Astrocyte of the cerebellum (primary cell): ENCODE measurements around the gene KDM4E.
"Not testable (repeated sequence)": the region's sequence is repeated elsewhere in the genome, so short reads cannot be mapped to it uniquely, and the experiment has no call there.

Experiments
- DNase-seq: peaks from one replicate; pipeline ENCODE4 v3.0.0-alpha.2; 2011; ENCODE audit warnings: low read depth
- H3K4me3 ChIP-seq: 2 replicates; pipeline ENCODE4 v1.5.1; 2011; ENCODE audit warnings: mild to moderate bottlenecking, low read depth, low read length, moderate library complexity
- in situ Hi-C: cut with HindIII; loops from 2 replicates; pipeline ENCODE4 v1.10.0; 2017; ENCODE audit warnings: low sequenced_read_pairs
- TF ChIP-seq, protein P1 (sequence below): IDR thresholded peaks from 2 replicates; pipeline ENCODE4 v1.5.1; 2012; ENCODE audit warnings: low read length, low read depth, moderate library complexity, mild to moderate bottlenecking; ENCODE audit errors: missing control alignments

The KDM4E gene

DNA sequence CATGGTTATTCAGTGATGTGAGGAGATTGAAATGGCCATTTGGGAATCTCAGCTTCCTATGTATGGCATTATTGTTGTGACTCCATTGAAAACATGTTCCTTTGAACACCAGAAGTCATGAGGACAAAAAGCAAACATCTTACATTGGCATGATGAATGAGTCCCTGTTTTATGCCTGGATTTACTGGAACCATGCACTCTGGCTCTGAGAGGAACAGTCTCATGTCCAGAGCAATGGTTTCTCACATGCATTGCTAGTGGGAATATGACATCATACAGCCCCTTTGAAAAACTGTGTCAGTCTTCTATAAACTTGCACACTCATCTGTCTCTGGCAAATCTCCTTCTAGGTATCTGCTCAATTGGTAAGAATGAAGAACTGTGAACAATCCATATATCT, 20.8 kb downstream of the KDM4E start:
- in situ Hi-C loops = no loop called here
- no peak for DNase-seq
- TF ChIP-seq, protein P1, sequence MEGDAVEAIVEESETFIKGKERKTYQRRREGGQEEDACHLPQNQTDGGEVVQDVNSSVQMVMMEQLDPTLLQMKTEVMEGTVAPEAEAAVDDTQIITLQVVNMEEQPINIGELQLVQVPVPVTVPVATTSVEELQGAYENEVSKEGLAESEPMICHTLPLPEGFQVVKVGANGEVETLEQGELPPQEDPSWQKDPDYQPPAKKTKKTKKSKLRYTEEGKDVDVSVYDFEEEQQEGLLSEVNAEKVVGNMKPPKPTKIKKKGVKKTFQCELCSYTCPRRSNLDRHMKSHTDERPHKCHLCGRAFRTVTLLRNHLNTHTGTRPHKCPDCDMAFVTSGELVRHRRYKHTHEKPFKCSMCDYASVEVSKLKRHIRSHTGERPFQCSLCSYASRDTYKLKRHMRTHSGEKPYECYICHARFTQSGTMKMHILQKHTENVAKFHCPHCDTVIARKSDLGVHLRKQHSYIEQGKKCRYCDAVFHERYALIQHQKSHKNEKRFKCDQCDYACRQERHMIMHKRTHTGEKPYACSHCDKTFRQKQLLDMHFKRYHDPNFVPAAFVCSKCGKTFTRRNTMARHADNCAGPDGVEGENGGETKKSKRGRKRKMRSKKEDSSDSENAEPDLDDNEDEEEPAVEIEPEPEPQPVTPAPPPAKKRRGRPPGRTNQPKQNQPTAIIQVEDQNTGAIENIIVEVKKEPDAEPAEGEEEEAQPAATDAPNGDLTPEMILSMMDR = no peak
- no peak overlapping the region for H3K4me3 ChIP-seq

DNA sequence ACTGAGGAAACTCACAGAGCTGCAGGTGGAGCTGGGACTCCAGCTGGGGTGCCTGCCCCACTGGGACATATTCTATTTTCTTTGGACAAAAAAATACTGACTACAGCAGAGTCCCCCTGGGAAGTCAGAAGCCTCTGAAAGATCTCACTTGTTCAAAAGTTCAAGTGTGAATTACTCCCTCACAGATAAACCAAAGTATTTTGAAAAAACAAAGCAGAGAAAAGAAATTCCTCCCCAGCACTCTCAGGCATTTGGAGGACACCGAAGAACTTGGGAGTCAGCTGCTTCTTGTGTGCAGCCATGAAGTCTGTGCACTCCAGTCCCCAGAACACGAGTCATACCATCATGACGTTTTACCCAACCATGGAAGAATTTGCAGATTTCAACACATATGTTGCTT, 24.1 kb downstream of the KDM4E start, which contains the start of gene KDM4F:
Gene KDM4F (plus strand): TSS at position 301 of the 400 bp plus-strand sequence.
- in situ Hi-C loops, H3K4me3 ChIP-seq, DNase-seq: not testable (repeated sequence)

DNA sequence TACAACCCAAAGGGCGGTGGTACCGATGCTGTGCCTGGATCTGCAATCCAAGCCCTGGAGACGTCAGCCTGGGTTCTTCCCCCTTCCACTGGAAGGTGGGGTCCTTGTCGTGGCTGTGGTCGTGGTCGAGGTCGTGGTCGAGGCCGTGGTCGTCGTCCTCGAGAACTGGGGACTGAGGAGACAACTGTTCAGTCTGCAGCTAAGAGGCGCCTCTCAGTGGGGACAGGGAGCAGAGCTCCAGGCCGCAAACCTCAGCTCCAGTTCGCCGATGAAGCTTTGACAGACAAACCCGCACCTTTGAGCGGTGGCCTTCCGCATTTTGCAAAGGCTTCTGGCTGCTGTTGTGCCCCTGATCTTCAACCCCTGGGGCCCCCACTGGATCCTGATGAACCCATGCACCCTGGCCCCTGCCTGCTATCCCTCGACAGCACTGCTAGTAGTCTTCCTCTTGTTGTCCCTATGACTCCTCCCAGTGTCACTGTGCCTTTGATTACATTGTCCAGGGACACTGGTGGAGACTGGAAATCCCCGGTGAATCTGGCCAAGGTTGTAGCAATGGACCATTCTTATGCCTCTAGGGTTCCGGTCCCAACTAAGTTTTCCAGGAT, 25.6 kb downstream of the KDM4E start:
- TF ChIP-seq, protein P1 = no peak
- DNase-seq = no peak
- in situ Hi-C loops = no loop called here
- no peak overlapping the region for H3K4me3 ChIP-seq

DNA sequence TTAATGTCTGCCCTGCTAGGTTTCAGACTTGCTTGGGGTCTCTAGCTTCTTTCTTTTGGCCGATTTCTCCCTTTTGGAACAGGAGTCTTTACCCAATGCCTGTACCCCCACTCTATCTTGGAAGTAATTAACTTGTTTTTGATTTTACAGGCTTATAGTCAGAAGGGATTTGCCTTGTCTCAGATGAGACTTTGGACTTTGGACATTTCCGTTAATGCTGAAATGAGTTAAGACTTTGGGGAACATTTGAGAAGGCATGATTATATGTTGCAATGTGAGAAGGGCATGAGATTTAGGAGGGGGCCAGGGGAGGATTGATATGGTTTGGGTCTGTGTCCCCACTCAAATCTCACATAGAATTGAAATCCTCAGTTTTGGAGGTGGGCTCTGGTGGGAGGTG, 29.3 kb downstream of the KDM4E start:
- TF ChIP-seq, protein P1 = no peak
- H3K4me3 ChIP-seq = no peak overlapping the region
- no peak for DNase-seq
- in situ Hi-C loops = no loop called here

DNA sequence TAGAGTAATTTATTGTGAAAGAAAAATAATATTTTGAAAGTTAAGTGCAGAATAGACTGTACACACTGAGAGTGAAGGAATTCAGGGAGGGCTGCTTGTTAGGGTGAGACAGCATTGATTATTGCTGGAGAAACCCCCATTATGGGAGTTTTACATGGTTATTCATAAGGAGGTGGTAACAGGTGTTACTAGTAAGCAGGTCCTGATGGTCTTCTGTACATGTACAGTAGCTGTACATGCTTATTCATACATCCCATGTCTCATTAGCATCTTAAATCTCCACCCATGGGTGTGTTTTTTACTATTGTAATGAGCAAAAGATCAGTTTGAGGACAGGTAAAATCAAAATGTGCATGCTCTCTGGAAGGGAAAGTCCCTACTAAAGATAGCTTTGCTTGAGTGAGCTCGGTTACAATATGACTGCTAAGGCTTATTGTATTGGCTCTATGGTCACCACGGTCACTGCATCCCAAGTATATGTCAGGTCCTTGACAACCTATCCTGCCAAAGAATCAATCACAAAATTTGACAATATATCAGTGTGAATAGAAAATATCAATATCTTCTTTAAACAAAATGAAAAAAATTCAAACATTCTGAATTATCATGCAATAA, 30.3 kb downstream of the KDM4E start:
- DNase-seq = no peak
- in situ Hi-C loops = no loop called here
- H3K4me3 ChIP-seq = no peak overlapping the region
- TF ChIP-seq, protein P1 = no peak

DNA sequence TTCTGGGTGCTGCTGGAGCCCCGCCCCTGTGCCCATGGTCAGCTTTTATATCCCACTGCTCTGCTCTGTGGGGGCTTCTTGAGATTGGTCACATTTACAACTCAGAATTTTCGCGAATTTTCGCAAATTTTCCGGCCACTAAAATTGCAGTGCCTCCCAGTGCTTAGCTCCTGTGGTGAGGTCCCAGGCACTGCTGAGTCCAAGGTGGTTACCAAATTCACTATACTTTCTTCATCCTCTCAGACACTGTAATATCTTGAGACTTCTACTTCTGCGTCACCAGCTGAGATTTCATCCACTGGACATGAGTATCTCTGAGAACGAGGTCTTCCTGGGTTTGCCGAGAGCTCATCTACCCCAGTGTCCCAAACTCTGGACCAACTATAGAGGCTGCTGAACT, 32.9 kb downstream of the KDM4E start:
- no peak overlapping the region for H3K4me3 ChIP-seq
- no peak for DNase-seq
- in situ Hi-C loops = no loop called here
- TF ChIP-seq, protein P1 = no peak

DNA sequence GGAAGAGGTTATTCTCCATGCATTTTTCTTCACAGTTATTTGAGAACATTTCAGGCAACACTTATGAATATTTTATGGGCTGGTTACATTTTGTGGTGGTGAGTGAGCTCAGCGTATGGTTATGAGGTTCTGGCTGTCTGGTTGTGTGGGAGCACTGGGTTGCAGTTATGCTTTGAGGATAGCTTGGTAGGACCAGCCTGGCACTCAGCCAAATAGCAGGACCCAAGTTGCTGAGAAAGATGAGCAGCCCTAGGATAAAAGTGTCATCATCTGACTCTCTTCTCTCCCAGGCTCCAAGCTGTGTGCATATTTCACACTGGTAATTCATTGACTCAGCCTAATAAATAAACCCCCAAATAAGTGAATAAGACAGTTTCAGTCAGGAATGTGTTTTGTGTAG, 33.6 kb downstream of the KDM4E start:
- DNase-seq = no peak
- TF ChIP-seq, protein P1 = no peak
- in situ Hi-C loops = no loop called here
- no peak overlapping the region for H3K4me3 ChIP-seq
